PC-3 (cell line): ENCODE measurements around the gene FCN3. TPM values are rescaled to one million over a fixed set of nuclear protein-coding genes. Genes with fewer than 3 reads are reported as not detected.

Experiments used
- ATAC-seq: fragments of 200-7000 bp; cut with Tn5 transposase; 2 replicates; pipeline ENCODE4 v1.9.1; 2020; ENCODE audit warnings: mild to moderate bottlenecking, moderate library complexity
- BruUV-seq: library from RNA; stranded (reverse); fragments of 400-500 nt; replicated peaks from 2 replicates; lab custom pipeline; 2021; lab: Mats Ljungman, UMichigan
- CTCF ChIA-PET: fragments of 300-600 bp; sonication (Branson Sonifier 250); formaldehyde crosslinking; loops from one replicate; lab custom pipeline; 2022; ENCODE audit warnings: antibody characterized with exemption; lab: Charles Lee
- POLR2A ChIA-PET: fragments of 300-600 bp; sonication (Branson Sonifier 250); formaldehyde crosslinking; loops from one replicate; lab custom pipeline; 2022; ENCODE audit warnings: antibody characterized with exemption; ENCODE audit not compliant: unreplicated experiment; lab: Charles Lee
- DNase-seq: peaks from one replicate; pipeline ENCODE4 v3.0.0-alpha.2; 2015
- H2AFZ ChIP-seq: fragments of 300-600 bp; sonication (generic); 2 replicates; pipeline ENCODE4 v1.6.0; 2016; ENCODE audit warnings: antibody characterized with exemption, low read length
- H3F3A ChIP-seq: fragments of 300-600 bp; sonication (generic); one replicate; pipeline ENCODE4 v1.6.0; 2017; ENCODE audit warnings: antibody characterized with exemption, low read length, control low read depth, mild to moderate bottlenecking; ENCODE audit not compliant: unreplicated experiment
- H3K27ac ChIP-seq: fragments of 300-600 bp; sonication (generic); 2 replicates; pipeline ENCODE4 v1.5.1; 2016; ENCODE audit warnings: mild to moderate bottlenecking, low read length
- H3K27me3 ChIP-seq: fragments of 300-600 bp; sonication (generic); 2 replicates; pipeline ENCODE4 v1.6.1; 2016; ENCODE audit warnings: low read length, mixed read lengths
- H3K36me3 ChIP-seq: fragments of 300-600 bp; sonication (generic); 2 replicates; pipeline ENCODE4 v1.6.1; 2016; ENCODE audit warnings: low read depth, mixed run types, low read length, mixed read lengths
- H3K4me1 ChIP-seq: fragments of 300-600 bp; sonication (generic); 2 replicates; pipeline ENCODE4 v1.5.1; 2016; ENCODE audit warnings: low read length; ENCODE audit not compliant: insufficient read depth
- H3K4me2 ChIP-seq: fragments of 300-600 bp; sonication (generic); 2 replicates; pipeline ENCODE4 v1.6.0; 2016; ENCODE audit warnings: low read length
- H3K4me3 ChIP-seq: fragments of 300-600 bp; sonication (generic); 2 replicates; pipeline ENCODE4 v1.5.1; 2016; ENCODE audit warnings: mild to moderate bottlenecking, low read length, mixed read lengths
- H3K79me2 ChIP-seq: fragments of 300-600 bp; sonication (generic); 2 replicates; pipeline ENCODE4 v1.6.1; 2017; ENCODE audit warnings: low read length, mixed read lengths
- H3K9ac ChIP-seq: fragments of 300-600 bp; sonication (generic); 2 replicates; pipeline ENCODE4 v1.6.0; 2016; ENCODE audit warnings: mild to moderate bottlenecking, low read length
- H3K9me2 ChIP-seq: fragments of 300-600 bp; sonication (generic); replicated peaks from 2 replicates; pipeline ENCODE4 v1.6.1; 2016; ENCODE audit warnings: mixed run types, low read length, mixed read lengths
- H3K9me3 ChIP-seq: fragments of 300-600 bp; sonication (generic); 2 replicates; pipeline ENCODE4 v1.6.1; 2016; ENCODE audit warnings: low read length, mixed read lengths
- H4K20me1 ChIP-seq: fragments of 300-600 bp; sonication (generic); 2 replicates; pipeline ENCODE4 v1.6.1; 2016; ENCODE audit warnings: low read length, mixed read lengths
- EZH2 ChIP-seq: fragments of 300-600 bp; sonication (generic); IDR thresholded peaks from one replicate; pipeline ENCODE4 v1.6.1; 2017; ENCODE audit warnings: antibody characterized with exemption, mild to moderate bottlenecking, low read length; ENCODE audit not compliant: unreplicated experiment
- EZH2phosphoT487 ChIP-seq: fragments of 300-600 bp; sonication (generic); IDR thresholded peaks from 2 replicates; pipeline ENCODE4 v1.6.1; 2018; ENCODE audit warnings: mild to moderate bottlenecking, antibody characterized with exemption, low read length, borderline replicate concordance
- intact Hi-C: fragments of 100-400 bp; cut with micrococcal nuclease; formaldehyde crosslinking; loops from 2 replicates; pipeline ENCODE4 v1.9.0; 2023
- total RNA-seq: library from RNA; depleted of rRNA; stranded (reverse); fragments of >200 nt; gene quantifications from 2 replicates; pipeline ENCODE4 v1.2.3, GENCODE V29; 2014
- TF ChIP-seq, protein P1 (sequence below): fragments of 300-600 bp; sonication (generic); conservative IDR thresholded peaks from 2 replicates; pipeline ENCODE4 v1.5.1; 2017; ENCODE audit warnings: antibody characterized with exemption, low read depth, mild to moderate bottlenecking, low read length

FCN3 gene
- total RNA-seq, 1 experiment from 2014 or later, result not detected

- no peak overlapping the region for H3K4me2 ChIP-seq
- CTCF ChIA-PET, result no interaction called here
- intact Hi-C loops, result loop anchor here (10.0 kb wide), 1 partner anchor 142 kb away; no protein-coding TSS in a partner anchor
These were observed 37.9 kb upstream of the FCN3 start for GRCh38 chr1:27412502-27412901.

GRCh38 chr1:27410709-27411108 lies 36.1 kb upstream of the FCN3 start:
- ChIA-PET CTCF (interaction anchor here (0.5 to 0.6 kb wide), 2 partner anchors 80 to 194 kb away, joined by 4 to 7 read pairs; partner anchors contain the start of gene AHDC1), POLR2A (no interaction called here)
- Histone ChIP-seq H3K36me3 (peaks cover 68% of the 10 kb centered on the region), H4K20me1 (no peaks in the 10 kb centered on the region), H3K27ac (no peak overlapping the region), H3K27me3 (no peaks in the 10 kb centered on the region), H3K79me2 (no peaks in the 10 kb centered on the region), H3K4me2 (no peak overlapping the region), H3K9ac (no peak overlapping the region), H3K9me2 (no peaks in the 10 kb centered on the region), H3F3A (no peaks in the 10 kb centered on the region), H3K9me3 (no peaks in the 10 kb centered on the region), H2AFZ (no peak overlapping the region), H3K4me3 (no peak overlapping the region), H3K4me1 (no peaks in the 10 kb centered on the region)
- no peak for DNase-seq
- intact Hi-C loops, result loop anchor here (10.0 kb wide), 1 partner anchor 144 kb away; no protein-coding TSS in a partner anchor
- TF ChIP-seq EZH2 (no peak), EZH2phosphoT487 (no peak)
- TF ChIP-seq, protein P1, sequence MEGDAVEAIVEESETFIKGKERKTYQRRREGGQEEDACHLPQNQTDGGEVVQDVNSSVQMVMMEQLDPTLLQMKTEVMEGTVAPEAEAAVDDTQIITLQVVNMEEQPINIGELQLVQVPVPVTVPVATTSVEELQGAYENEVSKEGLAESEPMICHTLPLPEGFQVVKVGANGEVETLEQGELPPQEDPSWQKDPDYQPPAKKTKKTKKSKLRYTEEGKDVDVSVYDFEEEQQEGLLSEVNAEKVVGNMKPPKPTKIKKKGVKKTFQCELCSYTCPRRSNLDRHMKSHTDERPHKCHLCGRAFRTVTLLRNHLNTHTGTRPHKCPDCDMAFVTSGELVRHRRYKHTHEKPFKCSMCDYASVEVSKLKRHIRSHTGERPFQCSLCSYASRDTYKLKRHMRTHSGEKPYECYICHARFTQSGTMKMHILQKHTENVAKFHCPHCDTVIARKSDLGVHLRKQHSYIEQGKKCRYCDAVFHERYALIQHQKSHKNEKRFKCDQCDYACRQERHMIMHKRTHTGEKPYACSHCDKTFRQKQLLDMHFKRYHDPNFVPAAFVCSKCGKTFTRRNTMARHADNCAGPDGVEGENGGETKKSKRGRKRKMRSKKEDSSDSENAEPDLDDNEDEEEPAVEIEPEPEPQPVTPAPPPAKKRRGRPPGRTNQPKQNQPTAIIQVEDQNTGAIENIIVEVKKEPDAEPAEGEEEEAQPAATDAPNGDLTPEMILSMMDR, result no peak
- BruUV-seq, result no TSS peak
- ATAC-seq, result no peak

More at GRCh38 chr1:27412502-27412901, 37.9 kb upstream of the FCN3 start:
- Histone ChIP-seq H2AFZ (no peak overlapping the region), H3K36me3 (peaks cover 82% of the 10 kb centered on the region), H3K27ac (no peak overlapping the region), H4K20me1 (no peaks in the 10 kb centered on the region), H3K4me3 (no peak overlapping the region), H3K9ac (no peak overlapping the region), H3K79me2 (no peaks in the 10 kb centered on the region; the same call in 1 of the 2 replicates), H3K9me3 (no peaks in the 10 kb centered on the region), H3F3A (no peaks in the 10 kb centered on the region), H3K4me1 (no peaks in the 10 kb centered on the region), H3K9me2 (no peaks in the 10 kb centered on the region), H3K27me3 (no peaks in the 10 kb centered on the region)
- DNase-seq (no peak), ATAC-seq (no peak)
- no TSS peak for BruUV-seq
- POLR2A ChIA-PET, result no interaction called here
- TF ChIP-seq EZH2phosphoT487, result no peak
- TF ChIP-seq, protein P1, result no peak
- TF ChIP-seq EZH2, result no peak

GRCh38 chr1:27409669-27410068 lies 35.0 kb upstream of the FCN3 start:
- CTCF ChIA-PET, result no interaction called here
- H3K36me3 ChIP-seq, result peaks cover 58% of the 10 kb centered on the region
- H3K27me3 ChIP-seq, result no peaks in the 10 kb centered on the region
- H3K9ac ChIP-seq, result no peak overlapping the region
- no peaks in the 10 kb centered on the region for H3K79me2 ChIP-seq
- no peaks in the 10 kb centered on the region for H3K4me1 ChIP-seq
- POLR2A ChIA-PET, result no interaction called here
- no peaks in the 10 kb centered on the region for H3F3A ChIP-seq
- H2AFZ ChIP-seq, result no peak overlapping the region
- H3K9me2 ChIP-seq, result no peaks in the 10 kb centered on the region
- H3K27ac ChIP-seq, result no peak overlapping the region
- H3K4me3 ChIP-seq, result no peak overlapping the region
- intact Hi-C loops, result loop anchor here (10.0 kb wide), 1 partner anchor 145 kb away; no protein-coding TSS in a partner anchor
- H4K20me1 ChIP-seq, result no peaks in the 10 kb centered on the region
- no peak for ATAC-seq
- no peak for DNase-seq
- no peaks in the 10 kb centered on the region for H3K9me3 ChIP-seq
- TF ChIP-seq, protein P1, result no peak
- no peak for TF ChIP-seq EZH2phosphoT487
- no peak for TF ChIP-seq EZH2
- no TSS peak for BruUV-seq
- H3K4me2 ChIP-seq, result no peak overlapping the region
